Measurements from ENCODE around the gene SUSD6.

GRCh38 chr14:69620211-69620611, 8.8 kb downstream of the SUSD6 start:
- TF ChIP-seq POLR2AphosphoS5 (IDR thresholded peaks at IDR 0.05; ENCODE audit: borderline replicate concordance, low read depth, low read length) (no peak), EZH2 (IDR thresholded peaks at IDR 0.05) (no peak)
